PC-9 (cell line): ENCODE measurements around the gene PITHD1. TPM values are rescaled to one million over a fixed set of nuclear protein-coding genes. Genes with fewer than 3 reads are reported as not detected.
A peak's percentile ranks its signal among the peaks of the same experiment; 100 is the strongest.

ENCODE experiments used
- BruUV-seq: library from RNA; stranded (reverse); fragments of 400-500 nt; replicated peaks from 2 replicates; lab custom pipeline; 2021; lab: Mats Ljungman, UMichigan
- CTCF ChIA-PET: fragments of 300-600 bp; sonication (Branson Sonifier 250); formaldehyde crosslinking; loops from one replicate; lab custom pipeline; 2022; ENCODE audit warnings: antibody characterized with exemption; lab: Charles Lee
- POLR2A ChIA-PET: fragments of 300-600 bp; sonication (Branson Sonifier 250); formaldehyde crosslinking; loops from one replicate; lab custom pipeline; 2022; ENCODE audit warnings: antibody characterized with exemption; ENCODE audit not compliant: unreplicated experiment; lab: Charles Lee
- DNase-seq, 2 experiments: peaks; one replicate each; pipeline versions ENCODE4 v3.0.0 to v3.0.0-alpha.2; 2015 to 2022; ENCODE audit warnings: mixed read lengths in 1 of 2
- H2AFZ ChIP-seq: fragments of 200-600 bp; sonication (generic); 2 replicates; pipeline ENCODE4 v1.8.1; 2017; ENCODE audit warnings: antibody characterized with exemption
- H3F3A ChIP-seq: fragments of 200-600 bp; sonication (generic); 2 replicates; pipeline ENCODE4 v1.8.1; 2017; ENCODE audit warnings: antibody characterized with exemption, mild to moderate bottlenecking, low read depth; ENCODE audit not compliant: insufficient read depth
- H3K27ac ChIP-seq: fragments of 200-600 bp; sonication (generic); 2 replicates; pipeline ENCODE4 v1.6.1; 2016; ENCODE audit warnings: mixed run types
- H3K27me3 ChIP-seq: fragments of 200-600 bp; sonication (generic); 2 replicates; pipeline ENCODE4 v1.6.1; 2016; ENCODE audit warnings: low read depth, mixed run types; ENCODE audit not compliant: insufficient read depth
- H3K36me3 ChIP-seq: fragments of 200-600 bp; sonication (generic); 2 replicates; pipeline ENCODE4 v1.6.1; 2016; ENCODE audit warnings: low read depth, mixed run types
- H3K4me1 ChIP-seq: fragments of 200-600 bp; sonication (generic); replicated peaks from 2 replicates; pipeline ENCODE4 v1.6.1; 2016; ENCODE audit warnings: mixed run types; ENCODE audit not compliant: insufficient read depth
- H3K4me2 ChIP-seq: fragments of 200-600 bp; sonication (generic); 2 replicates; pipeline ENCODE4 v1.6.1; 2017; ENCODE audit warnings: mixed run types
- H3K4me3 ChIP-seq: fragments of 200-600 bp; sonication (generic); 2 replicates; pipeline ENCODE4 v1.6.1; 2016; ENCODE audit warnings: mixed run types
- H3K79me2 ChIP-seq: fragments of 200-600 bp; sonication (generic); 2 replicates; pipeline ENCODE4 v1.6.1; 2017; ENCODE audit warnings: low read depth, mixed run types
- H3K9me2 ChIP-seq: fragments of 200-600 bp; sonication (generic); 2 replicates; pipeline ENCODE4 v1.8.1; 2017; ENCODE audit warnings: mild to moderate bottlenecking; ENCODE audit not compliant: insufficient read depth
- H3K9me3 ChIP-seq: fragments of 200-600 bp; sonication (generic); 2 replicates; pipeline ENCODE4 v1.8.1; 2016; ENCODE audit warnings: low read depth; ENCODE audit not compliant: insufficient read depth
- H4K20me1 ChIP-seq: fragments of 200-600 bp; sonication (generic); 2 replicates; pipeline ENCODE4 v1.8.1; 2017; ENCODE audit not compliant: insufficient read depth
- EZH2 ChIP-seq: fragments of 200-600 bp; sonication (generic); IDR thresholded peaks from 2 replicates; pipeline ENCODE4 v1.8.0; 2017; ENCODE audit warnings: antibody characterized with exemption, low read depth
- intact Hi-C: fragments of 100-400 bp; cut with micrococcal nuclease; formaldehyde crosslinking; loops from one replicate; pipeline ENCODE4 v1.10.0; 2022; ENCODE audit not compliant: unreplicated experiment
- total RNA-seq: library from RNA; stranded (reverse); gene quantifications from 2 replicates; pipeline ENCODE4 v1.2.3, GENCODE V29; 2021
- TF ChIP-seq, protein P1 (sequence below): fragments of 200-600 bp; sonication (generic); conservative IDR thresholded peaks from 2 replicates; pipeline ENCODE4 v1.6.1; 2017; ENCODE audit warnings: mixed run types, antibody characterized with exemption, mild to moderate bottlenecking, moderate library complexity

Gene PITHD1
- total RNA-seq, 1 experiment from 2014 or later: 38.5 TPM

DNA sequence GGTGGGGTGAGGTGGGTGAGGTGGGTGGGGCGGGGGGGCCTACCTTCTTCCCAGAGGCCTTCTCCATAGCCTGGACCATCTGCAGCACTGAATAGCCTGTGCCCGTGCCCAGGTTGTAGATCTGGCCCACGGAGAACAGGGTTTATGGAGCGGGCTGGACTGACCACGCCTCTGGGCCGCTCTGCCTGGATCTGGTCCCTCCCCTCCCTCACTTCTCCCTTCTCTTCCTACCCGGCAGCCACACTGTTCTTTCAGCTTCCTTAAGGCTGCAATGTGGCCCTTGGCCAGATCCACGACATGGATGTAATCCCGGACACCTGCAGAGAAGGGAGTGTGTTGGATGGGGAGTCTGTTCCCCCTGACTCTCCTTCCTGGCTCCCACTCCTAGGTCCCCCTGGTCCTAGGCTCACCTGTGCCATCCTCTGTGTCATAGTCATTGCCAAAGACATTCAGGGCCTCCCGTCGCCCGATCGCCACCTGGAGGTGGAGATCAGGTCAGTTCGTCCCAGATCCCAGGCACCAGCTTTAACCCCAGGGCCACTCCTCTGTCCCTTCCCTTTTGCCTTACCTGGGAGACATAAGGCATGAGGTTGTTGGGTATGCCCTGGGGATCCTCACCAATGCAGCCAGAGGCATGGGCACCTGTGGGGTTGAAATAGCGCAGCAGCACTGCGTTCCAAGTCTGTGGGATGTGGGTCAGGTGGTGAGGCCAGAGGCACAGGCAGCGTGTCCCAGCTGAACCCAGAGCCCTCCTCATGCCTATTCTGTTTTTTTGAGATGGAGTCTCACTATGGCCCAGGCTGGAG is 18.5 kb downstream of the PITHD1 start:
- POLR2A ChIA-PET: interaction anchor here (0.7 kb wide), 1 partner anchor 69 kb away, joined by 3 read pairs; no protein-coding TSS in a partner anchor
- intact Hi-C loops: no loop called here
- BruUV-seq: no TSS peak
- TF ChIP-seq EZH2: no peak
- TF ChIP-seq, protein P1, sequence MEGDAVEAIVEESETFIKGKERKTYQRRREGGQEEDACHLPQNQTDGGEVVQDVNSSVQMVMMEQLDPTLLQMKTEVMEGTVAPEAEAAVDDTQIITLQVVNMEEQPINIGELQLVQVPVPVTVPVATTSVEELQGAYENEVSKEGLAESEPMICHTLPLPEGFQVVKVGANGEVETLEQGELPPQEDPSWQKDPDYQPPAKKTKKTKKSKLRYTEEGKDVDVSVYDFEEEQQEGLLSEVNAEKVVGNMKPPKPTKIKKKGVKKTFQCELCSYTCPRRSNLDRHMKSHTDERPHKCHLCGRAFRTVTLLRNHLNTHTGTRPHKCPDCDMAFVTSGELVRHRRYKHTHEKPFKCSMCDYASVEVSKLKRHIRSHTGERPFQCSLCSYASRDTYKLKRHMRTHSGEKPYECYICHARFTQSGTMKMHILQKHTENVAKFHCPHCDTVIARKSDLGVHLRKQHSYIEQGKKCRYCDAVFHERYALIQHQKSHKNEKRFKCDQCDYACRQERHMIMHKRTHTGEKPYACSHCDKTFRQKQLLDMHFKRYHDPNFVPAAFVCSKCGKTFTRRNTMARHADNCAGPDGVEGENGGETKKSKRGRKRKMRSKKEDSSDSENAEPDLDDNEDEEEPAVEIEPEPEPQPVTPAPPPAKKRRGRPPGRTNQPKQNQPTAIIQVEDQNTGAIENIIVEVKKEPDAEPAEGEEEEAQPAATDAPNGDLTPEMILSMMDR: no peak
- H3K4me2 ChIP-seq: no peak overlapping the region
- no peaks in the 10 kb centered on the region for H3K9me2 ChIP-seq
- H2AFZ ChIP-seq: no peak overlapping the region
- no peaks in the 10 kb centered on the region for H3K36me3 ChIP-seq
- CTCF ChIA-PET: no interaction called here
- peaks cover 10% of the 10 kb centered on the region; the same call in 1 of the 2 replicates for H3F3A ChIP-seq
- H3K4me1 ChIP-seq: peaks cover 11% of the 10 kb centered on the region
- H4K20me1 ChIP-seq: no peaks in the 10 kb centered on the region
- H3K79me2 ChIP-seq: peaks cover 17% of the 10 kb centered on the region
- no peaks in the 10 kb centered on the region for H3K9me3 ChIP-seq
- no peak for DNase-seq
- no peak overlapping the region for H3K4me3 ChIP-seq
- no peak overlapping the region for H3K27ac ChIP-seq
- no peaks in the 10 kb centered on the region for H3K27me3 ChIP-seq

DNA sequence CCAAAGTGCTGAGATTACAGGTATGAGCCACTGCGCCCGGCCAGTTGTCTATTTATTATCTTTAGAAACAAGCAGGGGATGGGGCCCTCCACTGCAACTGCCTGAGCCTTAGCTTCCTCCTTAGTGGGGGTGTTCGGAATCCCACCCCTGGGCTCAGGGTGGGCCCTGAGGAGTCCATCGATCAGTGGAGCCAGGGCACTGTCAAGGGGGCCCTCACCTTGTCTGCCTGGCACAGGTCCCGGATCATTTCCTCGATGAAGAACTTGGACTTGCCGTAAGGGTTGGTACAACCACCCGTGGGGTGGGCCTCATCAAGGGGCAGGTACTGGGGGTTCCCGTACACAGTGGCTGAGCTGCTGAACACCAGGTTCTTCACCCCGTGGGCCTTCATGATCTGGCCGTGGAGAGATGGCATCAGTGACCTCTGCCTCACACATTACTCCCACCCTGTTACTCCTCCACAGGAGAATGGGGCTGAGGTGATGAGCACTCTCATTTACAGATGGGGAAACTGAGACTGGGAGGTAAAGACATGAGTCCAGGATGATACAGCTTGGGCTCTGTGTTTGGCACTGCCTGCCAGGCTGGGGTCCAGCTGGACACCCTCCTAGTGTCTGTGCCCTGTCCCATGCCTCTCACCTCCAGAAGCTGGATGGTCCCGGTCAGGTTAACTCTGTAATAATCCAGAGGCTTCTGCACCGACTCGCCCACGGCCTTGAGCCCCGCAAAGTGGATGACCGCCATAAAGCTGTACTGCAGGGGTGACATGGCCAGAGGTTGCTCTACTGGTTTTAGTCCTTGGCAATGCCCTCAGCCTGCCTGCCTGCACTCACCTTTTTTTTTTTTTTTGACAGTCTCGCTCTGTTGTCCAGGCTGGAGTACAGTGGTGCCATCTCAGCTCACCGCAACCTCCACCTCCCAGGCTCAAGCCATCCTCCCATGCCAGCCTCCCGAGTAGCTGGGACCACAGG is 19.5 kb downstream of the PITHD1 start:
- H3K9me3 ChIP-seq: no peaks in the 10 kb centered on the region
- ChIA-PET POLR2A (no interaction called here), CTCF (interaction anchor here (0.5 kb wide), 1 partner anchor 8 kb away, joined by 3 read pairs; no protein-coding TSS in a partner anchor)
- H3K27me3 ChIP-seq: no peaks in the 10 kb centered on the region
- H3K79me2 ChIP-seq: peaks cover 7% of the 10 kb centered on the region
- no peak overlapping the region for H3K27ac ChIP-seq
- intact Hi-C loops: no loop called here
- no peak overlapping the region for H3K4me2 ChIP-seq
- BruUV-seq: no TSS peak
- H3K4me3 ChIP-seq: no peak overlapping the region
- TF ChIP-seq EZH2: no peak
- no peaks in the 10 kb centered on the region for H4K20me1 ChIP-seq
- no peak for DNase-seq
- H2AFZ ChIP-seq: no peak overlapping the region
- H3K9me2 ChIP-seq: no peaks in the 10 kb centered on the region
- peaks cover 10% of the 10 kb centered on the region; the same call in 1 of the 2 replicates for H3F3A ChIP-seq
- no peaks in the 10 kb centered on the region for H3K36me3 ChIP-seq
- peaks cover 14% of the 10 kb centered on the region for H3K4me1 ChIP-seq

DNA sequence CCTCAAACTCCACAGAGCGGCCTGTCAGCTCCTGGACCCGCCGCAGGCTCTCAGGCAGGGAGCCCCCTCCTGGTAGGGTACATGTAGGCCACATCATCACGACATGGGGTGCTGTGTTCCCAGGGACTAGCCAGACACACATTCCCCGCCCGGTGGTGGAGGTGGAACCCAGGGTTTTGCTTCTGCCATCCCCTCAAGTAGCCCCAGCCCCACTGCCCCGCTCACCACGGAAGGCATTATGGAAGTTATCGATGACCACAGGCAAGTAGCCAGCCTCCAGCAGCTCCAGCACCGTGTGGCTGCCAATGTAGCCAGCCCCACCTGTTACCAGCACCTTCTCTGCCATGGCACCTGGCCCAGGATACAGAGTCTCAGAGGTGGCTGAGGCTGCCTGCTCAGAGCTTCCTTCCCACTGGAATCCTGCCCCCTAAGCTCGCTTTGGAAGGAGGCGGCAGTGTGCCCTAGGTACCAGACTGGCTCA is 20.5 kb downstream of the PITHD1 start:
- H3K27ac ChIP-seq: peak overlapping the region; percentile 85
- H3K9me3 ChIP-seq: no peaks in the 10 kb centered on the region
- H2AFZ ChIP-seq: no peak overlapping the region
- no peaks in the 10 kb centered on the region for H3K79me2 ChIP-seq
- no TSS peak for BruUV-seq
- no peaks in the 10 kb centered on the region for H3K27me3 ChIP-seq
- H3K4me3 ChIP-seq: peak overlapping the region; percentile 72; the same call in 1 of the 2 replicates
- intact Hi-C loops: loop anchor here (1.0 kb wide), 1 partner anchor 7 kb away; the partner anchor contains the start of gene LYPLA2
- TF ChIP-seq, protein P1: no peak
- no peak for TF ChIP-seq EZH2
- DNase-seq: no peak
- H3K4me1 ChIP-seq: peaks cover 14% of the 10 kb centered on the region
- no peaks in the 10 kb centered on the region for H4K20me1 ChIP-seq
- ChIA-PET POLR2A (interaction anchor here (0.6 kb wide), 1 partner anchor 105 kb away, joined by 32 read pairs; no protein-coding TSS in a partner anchor), CTCF (interaction anchor here (0.5 to 1.1 kb wide), 2 partner anchors 9 to 27 kb away, joined by 3 to 4 read pairs; no protein-coding TSS in a partner anchor)
- H3F3A ChIP-seq: peaks cover 10% of the 10 kb centered on the region; the same call in 1 of the 2 replicates
- peak overlapping the region; percentile 82 for H3K4me2 ChIP-seq
- H3K36me3 ChIP-seq: no peaks in the 10 kb centered on the region
- no peaks in the 10 kb centered on the region for H3K9me2 ChIP-seq
